GM18498 (cell line): Measurements from ENCODE around the gene SLC25A19.
"Not testable (repeated sequence)": the region's sequence is repeated elsewhere in the genome, so short reads cannot be mapped to it uniquely, and the experiment has no call there.

ENCODE experiments used
- ATAC-seq: cut with Tn5 transposase; IDR thresholded peaks from one replicate; pipeline ENCODE4 v1.9.1; 2021; ENCODE audit warnings: mild to moderate bottlenecking, moderate library complexity; ENCODE audit not compliant: unreplicated experiment

The SLC25A19 gene

DNA sequence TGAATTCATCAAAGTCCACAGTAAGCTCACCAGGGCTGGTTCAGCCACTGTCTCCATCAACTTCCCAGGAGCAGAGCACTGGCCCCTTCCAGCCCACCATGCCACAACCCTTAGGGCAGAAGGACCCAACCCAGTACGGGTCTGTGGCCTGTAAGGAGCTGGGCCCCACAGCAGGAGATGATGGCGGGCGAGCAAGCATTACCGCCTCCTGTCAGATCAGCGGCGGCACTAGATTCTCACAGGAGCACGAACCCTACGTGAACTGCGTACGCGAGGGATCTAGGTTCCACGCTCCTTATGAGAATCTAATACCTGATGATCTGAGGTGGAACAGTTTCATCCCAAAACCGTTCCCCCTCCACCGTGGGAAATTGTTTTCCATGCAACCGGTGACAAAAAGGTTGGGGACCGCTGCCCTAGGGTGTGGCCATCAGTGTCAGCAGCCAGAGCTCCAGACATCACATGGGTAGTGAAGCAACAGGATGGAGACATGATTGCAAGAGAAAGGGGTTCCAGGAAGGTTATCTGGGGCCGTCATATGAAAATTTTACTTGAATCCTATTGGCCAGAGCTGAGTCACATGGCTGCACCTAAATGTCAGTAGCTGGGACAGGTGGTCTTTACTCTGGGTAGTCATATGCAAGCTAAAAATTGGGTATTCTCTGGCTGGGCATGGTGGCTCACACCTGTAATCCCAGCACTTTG, 12.4 kb upstream of the SLC25A19 start:
- no peak for ATAC-seq

DNA sequence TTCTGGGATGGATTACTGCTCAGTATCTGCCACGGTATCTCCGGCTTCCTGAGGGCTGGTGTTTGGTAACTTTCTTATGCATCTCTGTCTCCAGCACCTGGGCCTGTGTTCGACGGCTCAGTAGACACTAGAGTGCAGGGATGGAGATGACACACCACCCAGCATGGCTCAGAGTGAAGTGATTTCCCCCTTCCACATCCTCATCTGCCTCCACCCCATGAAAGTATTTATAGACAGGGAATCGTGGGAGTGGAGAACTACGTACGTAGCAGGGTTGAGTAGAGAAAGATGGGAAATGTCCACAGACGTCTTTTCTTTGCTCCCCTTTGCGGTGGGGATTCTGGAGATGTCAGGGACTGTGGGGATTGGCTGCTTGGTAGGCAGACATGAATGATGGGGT, 11.8 kb upstream of the SLC25A19 start:
- ATAC-seq: no peak

DNA sequence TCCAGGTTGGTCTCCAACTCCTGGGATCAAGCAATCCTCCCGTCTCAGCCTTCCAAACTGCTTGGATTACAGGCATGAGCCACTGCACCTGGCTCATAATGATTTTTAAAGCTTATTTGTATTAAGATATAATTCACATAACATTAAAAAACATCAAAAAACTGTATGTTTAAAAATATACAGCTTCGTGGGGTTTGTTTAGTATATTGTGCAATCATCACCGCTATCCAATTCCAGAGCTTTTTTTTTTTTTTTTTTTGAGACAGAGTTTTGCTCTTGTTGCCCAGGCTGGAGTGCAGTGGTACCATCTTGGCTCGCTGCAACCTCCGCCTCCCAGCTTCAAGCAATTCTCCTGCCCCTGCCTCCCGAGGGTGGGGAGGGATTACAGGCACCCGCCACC, 11.0 kb upstream of the SLC25A19 start:
- ATAC-seq: no peak

- peak; percentile 66 for ATAC-seq
Measured at GRCh38 chr17:75295201-75296158, 6.2 kb upstream of the SLC25A19 start.

- not testable (repeated sequence) for ATAC-seq
Measured at GRCh38 chr17:75292810-75293448, 3.7 kb upstream of the SLC25A19 start.

DNA sequence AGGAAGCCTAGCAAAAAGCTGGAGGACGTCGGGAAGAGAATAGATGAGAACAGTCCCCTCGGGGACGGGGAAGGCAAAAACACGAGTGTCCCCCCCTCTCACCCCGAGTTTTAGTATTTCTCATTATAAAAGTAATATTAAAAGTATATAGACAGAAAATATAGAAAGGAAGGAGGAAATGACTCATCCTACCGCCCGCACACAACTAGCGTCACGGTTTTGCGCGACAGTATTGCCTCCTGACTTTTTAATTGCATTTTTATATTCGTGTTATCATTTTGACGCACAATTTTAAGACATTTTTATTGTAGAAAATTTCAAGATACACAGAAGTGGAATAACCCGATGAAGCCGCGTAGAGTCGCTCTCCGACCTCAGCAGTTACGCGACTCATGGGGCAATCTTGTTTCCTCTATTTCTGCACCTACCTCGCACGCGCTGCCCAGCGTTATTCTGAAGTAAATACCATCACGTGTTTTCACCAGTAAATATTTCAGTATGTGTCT, 652 bp upstream of the SLC25A19 start:
- ATAC-seq: peak; percentile 32

DNA sequence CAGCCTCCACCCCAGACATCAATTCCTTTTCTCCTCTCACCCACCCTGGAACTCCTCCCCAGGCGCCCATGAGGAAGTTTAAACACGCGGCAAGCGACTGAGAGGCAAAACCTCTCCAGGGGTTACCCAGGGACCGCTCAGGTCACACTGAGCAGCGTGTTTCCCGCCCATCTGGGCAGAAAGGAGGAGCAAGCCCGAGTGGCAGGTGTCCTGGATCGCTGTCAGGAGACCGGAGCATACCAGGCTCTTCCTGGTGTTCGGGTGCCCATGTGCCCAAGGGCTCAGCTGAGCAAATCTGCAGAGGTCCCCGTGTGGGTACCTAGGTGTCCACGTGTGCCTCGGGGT, 491 bp downstream of the SLC25A19 start:
- ATAC-seq: peak; percentile 17

DNA sequence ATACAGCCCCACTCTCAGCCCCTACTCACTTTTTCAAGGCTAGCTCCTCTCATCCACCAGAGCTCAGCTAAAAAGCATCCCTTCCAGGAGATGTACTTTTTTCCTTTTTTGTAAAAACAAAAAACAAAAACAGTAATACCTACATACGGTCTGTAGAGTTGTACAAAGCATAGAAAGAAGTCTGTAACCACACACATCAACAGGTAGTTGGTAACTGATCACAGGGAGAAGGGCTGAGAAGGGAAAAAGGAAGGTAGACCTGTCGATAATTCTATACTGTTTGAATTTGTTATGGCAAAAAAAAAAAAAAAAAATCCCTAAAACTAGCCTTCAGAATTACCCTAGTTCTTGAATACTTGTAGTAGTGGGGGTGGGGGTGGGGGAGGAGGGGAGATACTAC, 874 bp downstream of the SLC25A19 start:
- no peak for ATAC-seq

DNA sequence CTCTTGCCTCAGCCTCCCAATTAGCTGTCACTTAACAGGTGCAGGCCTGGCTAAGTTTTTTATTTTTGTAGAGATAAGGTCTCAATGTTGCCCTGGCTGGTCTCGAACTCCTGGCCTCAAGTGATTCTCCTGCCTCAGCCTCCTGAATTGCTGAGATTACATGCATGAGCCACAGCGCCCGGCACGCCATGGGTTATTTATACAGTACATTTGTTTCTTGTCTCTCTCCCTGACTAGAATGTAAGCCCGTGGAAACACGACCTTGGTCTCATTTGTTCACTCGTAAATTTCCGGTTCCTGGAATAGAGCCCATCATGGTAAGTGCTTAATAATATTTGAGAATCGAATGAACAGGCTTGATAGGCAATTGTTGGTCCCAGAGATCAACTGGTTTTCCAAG, 2.0 kb downstream of the SLC25A19 start:
- no peak for ATAC-seq

DNA sequence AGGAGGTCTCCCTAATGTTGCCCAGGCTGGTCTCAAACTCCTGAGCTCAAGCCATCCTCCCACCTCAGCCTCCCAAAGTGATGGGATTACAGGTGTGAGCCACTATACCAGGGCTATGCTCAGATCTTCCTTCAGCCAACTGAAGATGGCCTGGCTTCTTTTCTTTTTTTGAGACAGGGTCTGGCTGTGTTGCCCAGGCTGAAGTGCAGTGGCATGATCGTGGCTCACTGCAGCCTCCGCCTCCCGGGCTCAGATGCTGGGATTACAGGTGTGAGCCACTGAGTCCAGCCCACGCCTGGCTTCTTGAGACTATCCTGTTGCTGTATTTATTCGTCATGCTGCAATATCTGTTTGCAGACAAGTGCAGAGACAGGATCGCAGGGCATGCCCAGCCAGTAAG, 4.1 kb downstream of the SLC25A19 start:
- ATAC-seq: no peak

DNA sequence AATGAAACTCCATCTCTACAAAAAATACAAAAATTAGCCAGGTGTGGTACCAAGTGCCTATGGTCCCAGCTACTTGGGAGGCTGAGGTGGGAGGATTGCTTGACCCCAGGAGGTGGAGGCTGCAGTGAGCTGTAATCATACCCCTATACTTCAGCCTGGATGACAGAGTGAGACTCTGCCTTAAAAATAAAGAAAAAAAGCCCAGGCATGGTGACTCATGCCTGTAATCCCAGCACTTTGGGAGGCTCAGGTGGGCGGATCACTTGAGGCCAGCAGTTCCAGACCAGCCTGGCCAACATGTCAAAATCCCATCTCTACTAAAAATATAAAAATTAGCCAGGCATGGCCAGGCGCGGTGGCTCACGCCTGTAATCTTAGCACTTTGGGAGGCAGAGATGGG, 9.0 kb downstream of the SLC25A19 start:
- ATAC-seq: not testable (repeated sequence)

GRCh38 chr17:75277664-75278071, 11.6 kb downstream of the SLC25A19 start:
- no peak for ATAC-seq

- ATAC-seq: no peak
Measured at GRCh38 chr17:75273977-75274708, 15.1 kb downstream of the SLC25A19 start.

DNA sequence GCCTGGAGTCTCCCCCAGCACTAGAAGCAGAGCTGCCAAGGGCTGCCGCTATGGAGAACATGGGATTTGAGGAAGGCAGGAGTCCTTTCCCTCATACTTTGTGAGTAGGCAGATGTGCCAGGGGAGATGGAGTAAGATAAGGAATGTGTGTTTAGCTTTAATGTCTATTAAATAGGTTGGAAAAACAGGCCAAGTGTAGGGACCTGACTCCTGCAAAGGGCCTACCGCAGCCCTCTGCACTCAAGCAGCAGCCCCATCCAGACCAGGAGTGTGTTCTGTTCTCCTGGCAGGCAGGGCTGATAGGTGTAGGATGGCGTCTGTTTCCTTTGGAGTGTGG, 16.4 kb downstream of the SLC25A19 start:
- no peak for ATAC-seq

DNA sequence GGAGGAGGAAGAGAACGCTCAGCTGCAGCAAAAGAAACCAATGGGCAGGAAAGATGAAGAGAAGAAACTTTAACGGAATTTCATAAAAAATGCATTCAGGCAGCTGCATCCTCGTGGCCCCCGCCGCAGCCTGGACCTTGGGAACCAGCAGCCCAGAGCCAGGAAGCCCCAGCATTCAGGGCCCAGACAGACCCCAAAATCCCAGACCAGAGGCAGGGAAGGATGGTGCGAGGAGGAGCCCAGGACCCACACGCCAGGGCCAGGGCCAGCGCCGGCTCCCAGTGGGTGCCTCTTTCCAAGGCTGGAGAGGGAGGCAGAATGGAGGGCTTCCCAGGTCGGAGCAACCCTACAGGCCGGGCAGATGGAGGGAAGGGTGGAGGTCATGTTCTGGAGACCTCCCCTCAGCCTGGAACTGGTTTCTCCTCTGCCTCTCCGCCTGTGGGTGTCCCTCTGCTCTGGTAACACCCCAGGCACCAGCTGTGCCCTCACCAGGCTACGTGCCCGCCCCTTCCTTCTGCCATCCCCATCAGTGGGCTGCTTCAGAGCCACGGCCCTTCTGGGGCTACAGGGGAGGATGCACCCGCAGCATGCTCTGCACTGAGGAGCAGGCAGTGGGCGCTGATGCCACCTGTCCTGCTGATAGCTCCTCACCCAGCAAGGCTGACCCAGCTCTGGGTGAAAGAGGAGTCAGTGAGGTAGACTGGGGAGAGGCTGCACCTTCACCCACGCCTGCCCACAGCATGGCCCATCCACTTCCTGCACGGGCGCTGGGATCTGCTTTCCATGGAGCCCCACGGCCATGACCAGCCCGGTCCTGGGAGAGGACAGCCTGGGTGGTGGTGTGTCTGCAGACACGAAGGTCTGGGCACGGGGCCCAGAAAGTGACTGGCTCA, 17.0 kb downstream of the SLC25A19 start:
- ATAC-seq: no peak

DNA sequence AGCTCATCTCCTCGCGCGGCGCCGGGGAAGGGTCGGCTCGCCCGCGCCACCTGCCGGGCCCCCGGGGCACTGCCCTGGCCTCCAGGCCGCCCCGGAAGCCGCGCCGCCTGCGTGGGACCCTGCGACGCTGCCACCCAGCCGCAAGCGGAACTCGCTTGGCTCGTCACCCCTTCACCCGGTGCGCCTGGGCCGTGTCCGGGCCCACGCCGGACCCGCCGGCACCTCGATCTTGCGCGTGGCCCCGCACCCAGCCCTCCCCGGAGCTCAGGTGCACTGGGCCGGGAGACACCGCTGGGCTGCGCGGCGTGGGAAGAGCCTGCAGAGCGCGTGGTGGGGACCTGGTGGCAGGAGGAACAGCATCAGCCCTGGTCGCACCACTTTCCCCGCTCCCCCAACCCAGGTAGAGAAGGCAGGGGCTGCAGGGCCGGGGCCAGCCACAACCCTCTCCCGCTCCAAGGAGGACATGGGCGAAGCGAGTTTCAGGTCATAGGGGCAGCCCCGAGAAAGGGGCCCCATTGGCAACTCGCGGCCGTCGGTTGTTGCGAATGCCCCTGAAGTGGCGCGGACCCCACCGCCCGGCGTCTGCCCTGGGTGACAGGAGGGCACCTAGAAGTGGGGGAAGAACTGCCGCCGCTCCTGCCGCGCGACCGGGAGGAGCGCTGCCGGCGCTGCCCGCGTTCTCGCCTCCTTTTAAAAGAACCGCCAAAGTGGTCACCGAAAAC, 17.8 kb downstream of the SLC25A19 start:
- peak; percentile 81 for ATAC-seq

DNA sequence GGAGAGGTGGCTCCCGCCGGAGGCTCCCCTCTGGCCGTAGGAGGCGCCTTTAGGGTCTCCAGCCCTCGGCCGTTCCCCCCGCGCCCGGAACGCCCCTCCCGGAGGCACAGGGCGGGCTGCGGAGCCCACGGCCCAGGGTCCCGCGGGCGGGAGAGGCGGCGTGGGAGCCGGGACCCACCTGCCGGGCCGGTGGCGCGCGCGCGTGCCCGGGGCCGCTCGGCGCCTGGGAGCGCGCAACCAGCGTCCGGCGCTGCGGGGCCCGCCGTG, 18.3 kb downstream of the SLC25A19 start, which contains the start of gene MIF4GD:
Gene MIF4GD, minus strand, starts transcription at position 266 of the 267 bp plus-strand sequence. CDS start 1,036 bp downstream, outside the sequence.
- ATAC-seq: no peak

DNA sequence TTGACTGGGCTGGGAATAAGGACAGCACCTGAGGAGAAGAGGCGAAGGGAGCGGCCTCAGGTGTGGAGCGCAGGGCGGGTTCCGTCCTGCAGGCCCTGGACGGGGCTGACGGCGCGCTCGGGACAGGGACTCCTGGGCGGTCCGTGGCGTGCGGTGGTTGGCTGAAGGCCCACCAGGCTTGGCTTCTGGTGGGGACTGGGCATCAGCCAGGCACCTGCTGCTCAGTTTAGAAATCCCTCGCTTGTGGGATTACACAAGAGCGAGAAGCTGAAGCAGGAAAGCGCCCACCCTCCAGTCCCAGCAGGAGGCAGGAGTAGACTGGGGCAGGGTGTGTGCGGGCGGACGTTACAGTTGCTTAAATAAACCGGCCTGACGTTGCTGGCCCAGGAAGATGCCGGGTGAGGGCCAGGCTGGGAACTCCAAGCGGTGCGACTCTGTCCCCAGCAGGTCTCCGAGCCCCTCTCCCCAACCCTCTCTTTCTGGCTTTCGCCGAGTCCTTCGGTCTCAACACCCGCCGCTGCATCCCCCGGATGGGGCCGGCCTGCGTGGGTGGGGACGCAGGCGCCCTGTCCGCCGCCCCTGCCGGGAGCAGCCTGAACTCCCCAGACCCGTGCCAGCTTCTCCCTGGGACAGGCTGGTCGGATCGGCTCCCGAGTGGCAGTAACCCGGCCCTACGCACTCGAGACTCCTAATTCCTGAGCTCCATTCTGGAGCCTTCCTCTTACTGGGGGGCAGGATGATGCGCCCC, 18.8 kb downstream of the SLC25A19 start:
- ATAC-seq: peak; percentile 39

GRCh38 chr17:75269844-75270217, 19.4 kb downstream of the SLC25A19 start:
- ATAC-seq: no peak
